M059J (cell line): ENCODE data around the gene INSYN2B. TPM values are rescaled to one million over a fixed set of nuclear protein-coding genes. Genes with fewer than 3 reads are reported as not detected.

Source experiments
- DNase-seq: peaks from one replicate; pipeline ENCODE4 v3.0.0-alpha.2; 2012; ENCODE audit warnings: low read depth
- total RNA-seq: library from RNA; depleted of rRNA; stranded (reverse); fragments of >200 nt; shearing (Covaris generic); gene quantifications from 2 replicates; pipeline ENCODE4 v1.2.3, GENCODE V29; 2014

Gene INSYN2B
- total RNA-seq, 1 experiment from 2014 or later: 47.0 TPM

GRCh38 chr5:169971780-169972179 lies 8.5 kb downstream of the INSYN2B start:
- no peak for DNase-seq

GRCh38 chr5:169970911-169971765 lies 9.2 kb downstream of the INSYN2B start:
- peak; percentile 95 for DNase-seq

- no peak for DNase-seq
Observed at GRCh38 chr5:169970339-169970738, 10.0 kb downstream of the INSYN2B start.

GRCh38 chr5:169964246-169964645 lies 16.0 kb downstream of the INSYN2B start:
- no peak for DNase-seq

GRCh38 chr5:169960659-169961058 lies 19.6 kb downstream of the INSYN2B start:
- no peak for DNase-seq

- DNase-seq: no peak
Observed at GRCh38 chr5:169958278-169958677, 22.0 kb downstream of the INSYN2B start.

GRCh38 chr5:169956756-169957155 lies 23.5 kb downstream of the INSYN2B start:
- DNase-seq: peak; percentile 46

- DNase-seq: no peak
Observed at GRCh38 chr5:169956126-169956525, 24.2 kb downstream of the INSYN2B start.

- no peak for DNase-seq
Observed at GRCh38 chr5:169954786-169955185, 25.5 kb downstream of the INSYN2B start.

- peak; percentile 82 for DNase-seq
Observed at GRCh38 chr5:169953196-169953595, 27.1 kb downstream of the INSYN2B start.

- no peak for DNase-seq
Observed at GRCh38 chr5:169950333-169950732, 30.0 kb downstream of the INSYN2B start.

- DNase-seq: no peak
Observed at GRCh38 chr5:169946743-169947295, 33.5 kb downstream of the INSYN2B start.

- peak; percentile 87 for DNase-seq
Observed at GRCh38 chr5:169945831-169946261, 34.4 kb downstream of the INSYN2B start.

GRCh38 chr5:169944922-169945680 lies 35.2 kb downstream of the INSYN2B start:
- DNase-seq: no peak

GRCh38 chr5:169944115-169944514 lies 36.2 kb downstream of the INSYN2B start:
- DNase-seq: no peak

GRCh38 chr5:169943026-169943425 lies 37.3 kb downstream of the INSYN2B start:
- DNase-seq: no peak

GRCh38 chr5:169942181-169942580 lies 38.1 kb downstream of the INSYN2B start:
- no peak for DNase-seq

- no peak for DNase-seq
Observed at GRCh38 chr5:169941542-169941941, 38.8 kb downstream of the INSYN2B start.

GRCh38 chr5:169939731-169940130 lies 40.6 kb downstream of the INSYN2B start:
- DNase-seq: no peak

- no peak for DNase-seq
Observed at GRCh38 chr5:169938439-169938838, 41.9 kb downstream of the INSYN2B start.

GRCh38 chr5:169935762-169936161 lies 44.5 kb downstream of the INSYN2B start:
- DNase-seq: no peak

- DNase-seq: peak; percentile 23
Observed at GRCh38 chr5:169934990-169935389, 45.3 kb downstream of the INSYN2B start.

- DNase-seq: no peak
Observed at GRCh38 chr5:169933616-169934015, 46.7 kb downstream of the INSYN2B start.
